CD4-positive, alpha-beta T cell treated with Interferon alpha-2 for 1 hour (primary cell): ENCODE measurements around the gene ADGRG2.
"Not testable (repeated sequence)": the region's sequence is repeated elsewhere in the genome, so short reads cannot be mapped to it uniquely, and the experiment has no call there.

ENCODE experiments used
- DNase-seq, 2 donors: peaks; one replicate each; pipeline ENCODE4 v3.0.0-alpha.2; 2020 to 2022

ADGRG2 gene

GRCh38 chrX:18996536-18996935, 125.7 kb downstream of the ADGRG2 start:
- DNase-seq: no peak

GRCh38 chrX:18995221-18995620, 127.0 kb downstream of the ADGRG2 start:
- DNase-seq: no peak

- DNase-seq: no peak
Observed at GRCh38 chrX:18994713-18995112, 127.6 kb downstream of the ADGRG2 start.

- DNase-seq: no peak
Observed at GRCh38 chrX:18992829-18993228, 129.4 kb downstream of the ADGRG2 start.

GRCh38 chrX:18985186-18985435, 137.2 kb downstream of the ADGRG2 start:
- no peak for DNase-seq

GRCh38 chrX:18984381-18985185, 137.7 kb downstream of the ADGRG2 start:
- peak; percentile 84 to 90 for DNase-seq

GRCh38 chrX:18983666-18984380, 138.4 kb downstream of the ADGRG2 start, which contains the start of gene PHKA2:
Gene PHKA2 (minus strand): TSS chrX:18984114. CDS start chrX:18983932, 182 bp downstream.
- DNase-seq: no peak

GRCh38 chrX:18981124-18981807, 141.0 kb downstream of the ADGRG2 start:
- DNase-seq: no peak

- DNase-seq: not testable (repeated sequence)
Observed at GRCh38 chrX:18980262-18980661, 142.0 kb downstream of the ADGRG2 start.

- DNase-seq: no peak
Observed at GRCh38 chrX:18974993-18975392, 147.3 kb downstream of the ADGRG2 start.

- DNase-seq: no peak
Observed at GRCh38 chrX:18973527-18974192, 148.6 kb downstream of the ADGRG2 start.

- DNase-seq: no peak
Observed at GRCh38 chrX:18971506-18971905, 150.8 kb downstream of the ADGRG2 start.

GRCh38 chrX:18970465-18970864, 151.8 kb downstream of the ADGRG2 start:
- DNase-seq: no peak

GRCh38 chrX:18966624-18967023, 155.6 kb downstream of the ADGRG2 start:
- DNase-seq: no peak

- DNase-seq: no peak
Observed at GRCh38 chrX:18964901-18965300, 157.4 kb downstream of the ADGRG2 start.

- no peak for DNase-seq
Observed at GRCh38 chrX:18964026-18964425, 158.2 kb downstream of the ADGRG2 start.

GRCh38 chrX:18962329-18962728, 159.9 kb downstream of the ADGRG2 start:
- no peak for DNase-seq

- no peak for DNase-seq
Observed at GRCh38 chrX:18961686-18962085, 160.6 kb downstream of the ADGRG2 start.

- no peak for DNase-seq
Observed at GRCh38 chrX:18956303-18957032, 165.8 kb downstream of the ADGRG2 start.

GRCh38 chrX:18955676-18956075, 166.6 kb downstream of the ADGRG2 start:
- DNase-seq: no peak

- DNase-seq: no peak
Observed at GRCh38 chrX:18951032-18951431, 171.2 kb downstream of the ADGRG2 start.

GRCh38 chrX:18949944-18950301, 172.3 kb downstream of the ADGRG2 start:
- DNase-seq: no peak
